ENCODE data around the gene POLE2.
A peak's percentile ranks its signal among the peaks of the same experiment; 100 is the strongest.

POLE2 gene

DNA sequence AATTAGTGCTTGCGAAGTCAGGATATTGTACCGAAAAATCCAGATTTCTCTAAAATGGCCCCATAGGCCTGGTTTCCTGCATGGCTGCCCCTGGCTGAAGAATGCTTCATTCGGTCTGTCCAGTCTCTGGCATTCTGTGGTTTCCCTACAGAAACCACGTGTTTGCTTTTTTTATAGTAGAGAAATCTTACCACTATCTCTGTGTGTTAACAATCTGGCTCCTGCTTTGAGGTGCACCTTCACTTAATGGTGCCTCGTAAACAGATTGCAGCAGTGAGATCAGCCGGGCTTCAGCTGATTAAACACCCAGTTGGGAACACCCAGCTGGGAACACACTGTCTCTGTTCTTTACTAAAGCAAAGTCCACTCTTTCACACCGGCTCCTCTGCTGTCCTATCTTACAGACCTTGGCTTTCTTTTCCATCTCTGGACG, 46.3 kb downstream of the POLE2 start:
- H3K36me3 ChIP-seq (ENCODE audit: control insufficient read depth, low read length), result peaks cover 73% of the 10 kb centered on the region
- H3K27ac ChIP-seq (ENCODE audit: low read depth, low read length), result no peak overlapping the region
- peaks cover 27% of the 10 kb centered on the region for H3F3A ChIP-seq (ENCODE audit: control insufficient read depth, insufficient read depth)
- H3K4me2 ChIP-seq (ENCODE audit: low read length), result peak overlapping the region; percentile 2; the same call in 1 of the 2 replicates
- TF ChIP-seq EZH2phosphoT487 (IDR thresholded peaks at IDR 0.05; ENCODE audit: borderline replicate concordance, low read length), result no peak
- TF ChIP-seq, protein P1, sequence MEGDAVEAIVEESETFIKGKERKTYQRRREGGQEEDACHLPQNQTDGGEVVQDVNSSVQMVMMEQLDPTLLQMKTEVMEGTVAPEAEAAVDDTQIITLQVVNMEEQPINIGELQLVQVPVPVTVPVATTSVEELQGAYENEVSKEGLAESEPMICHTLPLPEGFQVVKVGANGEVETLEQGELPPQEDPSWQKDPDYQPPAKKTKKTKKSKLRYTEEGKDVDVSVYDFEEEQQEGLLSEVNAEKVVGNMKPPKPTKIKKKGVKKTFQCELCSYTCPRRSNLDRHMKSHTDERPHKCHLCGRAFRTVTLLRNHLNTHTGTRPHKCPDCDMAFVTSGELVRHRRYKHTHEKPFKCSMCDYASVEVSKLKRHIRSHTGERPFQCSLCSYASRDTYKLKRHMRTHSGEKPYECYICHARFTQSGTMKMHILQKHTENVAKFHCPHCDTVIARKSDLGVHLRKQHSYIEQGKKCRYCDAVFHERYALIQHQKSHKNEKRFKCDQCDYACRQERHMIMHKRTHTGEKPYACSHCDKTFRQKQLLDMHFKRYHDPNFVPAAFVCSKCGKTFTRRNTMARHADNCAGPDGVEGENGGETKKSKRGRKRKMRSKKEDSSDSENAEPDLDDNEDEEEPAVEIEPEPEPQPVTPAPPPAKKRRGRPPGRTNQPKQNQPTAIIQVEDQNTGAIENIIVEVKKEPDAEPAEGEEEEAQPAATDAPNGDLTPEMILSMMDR (IDR thresholded peaks at IDR 0.05; ENCODE audit: low read depth, low read length, poor library complexity, severe bottlenecking), result no peak
- H3K9me3 ChIP-seq (ENCODE audit: control insufficient read depth, insufficient read depth, low read length), result no peaks in the 10 kb centered on the region
- peaks cover 78% of the 10 kb centered on the region for H3K79me2 ChIP-seq (ENCODE audit: control insufficient read depth, low read length)
- H3K27me3 ChIP-seq (ENCODE audit: control insufficient read depth, low read length), result no peaks in the 10 kb centered on the region
- H3K9me2 ChIP-seq (replicated peaks; ENCODE audit: control insufficient read depth, low read length), result no peaks in the 10 kb centered on the region
- peaks cover 4% of the 10 kb centered on the region; the same call in 1 of the 2 replicates for H4K20me1 ChIP-seq (ENCODE audit: control insufficient read depth, insufficient read depth, low read depth, low read length)
- H3K4me1 ChIP-seq (ENCODE audit: control insufficient read depth, low read length), result peaks cover 22% of the 10 kb centered on the region
- H3K4me3 ChIP-seq (ENCODE audit: low read length), result no peak overlapping the region

DNA sequence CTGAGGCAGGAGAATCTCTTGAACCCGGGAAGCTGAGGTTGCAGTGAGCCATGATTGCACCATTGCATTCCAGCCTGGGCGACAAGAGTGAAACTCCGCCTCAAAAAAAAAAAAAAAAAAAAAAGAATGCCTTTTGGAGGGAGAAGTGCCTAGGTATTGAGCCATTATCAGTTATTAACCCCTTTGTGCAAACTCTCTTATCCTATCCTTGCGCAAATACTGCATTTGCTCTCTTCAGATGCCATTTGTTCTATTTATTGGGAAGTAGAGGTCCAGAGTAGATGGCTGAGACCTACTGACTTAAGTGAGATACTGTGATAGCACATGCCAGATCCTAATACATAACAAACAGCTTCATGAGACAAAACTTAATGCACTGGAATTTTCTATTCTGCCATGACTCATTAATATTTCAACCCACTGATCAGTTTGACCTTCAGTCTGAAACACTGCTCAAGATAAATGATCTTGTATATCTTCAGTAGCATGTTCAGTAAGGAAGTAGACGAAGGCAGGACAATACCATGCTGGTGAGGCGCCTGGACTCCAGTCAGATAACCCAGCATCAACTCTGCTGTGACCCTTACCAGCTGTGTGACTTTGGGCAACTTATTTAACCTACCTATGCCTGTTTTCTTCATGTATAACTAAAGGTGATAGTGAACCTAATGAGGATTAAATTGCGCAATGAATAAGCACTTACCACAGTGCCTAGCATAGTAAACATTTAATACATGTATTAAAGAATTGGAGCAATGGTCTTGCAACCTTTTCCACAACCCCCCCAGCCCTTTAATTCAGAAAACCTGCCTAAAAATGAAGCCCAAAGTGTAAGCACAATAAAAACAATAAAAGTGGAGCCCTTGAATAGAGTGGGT, 47.2 kb downstream of the POLE2 start:
- Histone ChIP-seq H3K4me3 (ENCODE audit: low read length) (no peak overlapping the region), H3K9me3 (ENCODE audit: control insufficient read depth, insufficient read depth, low read length) (no peaks in the 10 kb centered on the region), H3K79me2 (ENCODE audit: control insufficient read depth, low read length) (peaks cover 86% of the 10 kb centered on the region), H4K20me1 (ENCODE audit: control insufficient read depth, insufficient read depth, low read depth, low read length) (peaks cover 13% of the 10 kb centered on the region; the same call in 1 of the 2 replicates), H3K4me1 (ENCODE audit: control insufficient read depth, low read length) (peaks cover 31% of the 10 kb centered on the region), H3K27ac (ENCODE audit: low read depth, low read length) (no peak overlapping the region), H3K4me2 (ENCODE audit: low read length) (no peak overlapping the region), H3K9me2 (replicated peaks; ENCODE audit: control insufficient read depth, low read length) (no peaks in the 10 kb centered on the region), H3K27me3 (ENCODE audit: control insufficient read depth, low read length) (no peaks in the 10 kb centered on the region), H3K36me3 (ENCODE audit: control insufficient read depth, low read length) (peaks cover 76% of the 10 kb centered on the region), H3F3A (ENCODE audit: control insufficient read depth, insufficient read depth) (peaks cover 25% of the 10 kb centered on the region)
- TF ChIP-seq, protein P1 (IDR thresholded peaks at IDR 0.05; ENCODE audit: low read depth, low read length, poor library complexity, severe bottlenecking), result no peak
- TF ChIP-seq EZH2phosphoT487 (IDR thresholded peaks at IDR 0.05; ENCODE audit: borderline replicate concordance, low read length), result no peak

DNA sequence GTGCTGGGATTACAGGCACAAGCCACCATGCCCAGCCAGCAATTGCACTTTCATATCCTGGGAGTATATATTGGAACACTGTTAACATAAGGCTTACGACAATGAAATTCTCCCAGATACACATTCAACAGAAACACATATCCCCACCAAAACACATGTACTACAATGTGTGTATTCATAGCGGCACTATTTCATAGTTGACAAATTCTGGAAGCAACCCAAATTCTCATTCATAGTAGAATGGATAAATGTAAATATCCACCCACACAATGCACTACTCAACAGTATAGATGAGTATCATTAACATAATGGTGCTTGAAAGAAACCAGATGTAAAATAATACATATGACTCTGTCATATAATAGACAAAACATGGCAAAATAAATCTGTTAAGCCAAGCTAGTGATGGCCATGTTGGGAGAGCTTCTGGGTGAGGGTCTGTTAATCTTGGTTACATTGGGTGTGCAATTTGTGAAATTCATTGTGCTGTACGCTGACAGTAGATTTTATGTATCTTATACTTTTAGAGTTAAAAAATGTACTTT, 50.4 kb downstream of the POLE2 start:
- Histone ChIP-seq H3K4me3 (ENCODE audit: low read length) (no peak overlapping the region), H3K27ac (ENCODE audit: low read depth, low read length) (no peak overlapping the region), H3F3A (ENCODE audit: control insufficient read depth, insufficient read depth) (peaks cover 16% of the 10 kb centered on the region), H4K20me1 (ENCODE audit: control insufficient read depth, insufficient read depth, low read depth, low read length) (peaks cover 13% of the 10 kb centered on the region; the same call in 1 of the 2 replicates), H3K9me2 (replicated peaks; ENCODE audit: control insufficient read depth, low read length) (no peaks in the 10 kb centered on the region), H3K4me2 (ENCODE audit: low read length) (0 out of 2 replicates have a peak overlapping the region, but pooled peaks have one; percentile 2), H3K9me3 (ENCODE audit: control insufficient read depth, insufficient read depth, low read length) (no peaks in the 10 kb centered on the region), H3K79me2 (ENCODE audit: control insufficient read depth, low read length) (peaks cover 98% of the 10 kb centered on the region), H3K27me3 (ENCODE audit: control insufficient read depth, low read length) (no peaks in the 10 kb centered on the region), H3K4me1 (ENCODE audit: control insufficient read depth, low read length) (peaks cover 33% of the 10 kb centered on the region), H3K36me3 (ENCODE audit: control insufficient read depth, low read length) (peaks cover 79% of the 10 kb centered on the region)
- TF ChIP-seq, protein P1 (IDR thresholded peaks at IDR 0.05; ENCODE audit: low read depth, low read length, poor library complexity, severe bottlenecking), result no peak
- no peak for TF ChIP-seq EZH2phosphoT487 (IDR thresholded peaks at IDR 0.05; ENCODE audit: borderline replicate concordance, low read length)
